ENCODE measurements around the gene TMTC2.
"Not testable (repeated sequence)": the region's sequence is repeated elsewhere in the genome, so short reads cannot be mapped to it uniquely, and the experiment has no call there.

The TMTC2 gene

DNA sequence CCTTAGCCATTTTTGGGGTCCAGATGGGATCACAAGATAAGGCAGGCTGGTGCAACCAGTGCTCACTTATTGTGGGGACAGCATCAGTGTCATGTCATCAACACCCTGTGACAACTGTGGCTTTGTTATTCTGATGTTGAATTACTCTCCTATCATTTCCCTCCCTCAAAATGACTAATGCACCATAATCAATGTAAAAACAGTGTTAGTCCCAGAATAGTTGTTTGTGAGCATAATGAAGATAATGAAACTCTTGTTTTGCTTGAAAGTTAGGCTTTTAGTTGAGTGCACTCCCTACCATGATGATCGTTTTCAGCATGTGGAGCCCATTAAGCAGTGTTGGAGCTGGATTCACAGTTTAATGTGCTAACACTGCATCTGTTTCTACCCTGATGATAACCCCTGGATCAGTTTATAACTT is 151.4 kb downstream of the TMTC2 start:
- in situ Hi-C loops (cut with MboI; ENCODE audit: low pct_unique_long_range_greater_than_20kb, low sequenced_read_pairs, unreplicated experiment), result no loop called here
- DNase-seq (ENCODE audit: low spot score), result no peak
- TF ChIP-seq, protein P1, sequence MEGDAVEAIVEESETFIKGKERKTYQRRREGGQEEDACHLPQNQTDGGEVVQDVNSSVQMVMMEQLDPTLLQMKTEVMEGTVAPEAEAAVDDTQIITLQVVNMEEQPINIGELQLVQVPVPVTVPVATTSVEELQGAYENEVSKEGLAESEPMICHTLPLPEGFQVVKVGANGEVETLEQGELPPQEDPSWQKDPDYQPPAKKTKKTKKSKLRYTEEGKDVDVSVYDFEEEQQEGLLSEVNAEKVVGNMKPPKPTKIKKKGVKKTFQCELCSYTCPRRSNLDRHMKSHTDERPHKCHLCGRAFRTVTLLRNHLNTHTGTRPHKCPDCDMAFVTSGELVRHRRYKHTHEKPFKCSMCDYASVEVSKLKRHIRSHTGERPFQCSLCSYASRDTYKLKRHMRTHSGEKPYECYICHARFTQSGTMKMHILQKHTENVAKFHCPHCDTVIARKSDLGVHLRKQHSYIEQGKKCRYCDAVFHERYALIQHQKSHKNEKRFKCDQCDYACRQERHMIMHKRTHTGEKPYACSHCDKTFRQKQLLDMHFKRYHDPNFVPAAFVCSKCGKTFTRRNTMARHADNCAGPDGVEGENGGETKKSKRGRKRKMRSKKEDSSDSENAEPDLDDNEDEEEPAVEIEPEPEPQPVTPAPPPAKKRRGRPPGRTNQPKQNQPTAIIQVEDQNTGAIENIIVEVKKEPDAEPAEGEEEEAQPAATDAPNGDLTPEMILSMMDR (IDR thresholded peaks at IDR 0.05; ENCODE audit: extremely low read depth, insufficient read depth, missing control alignments), result no peak

DNA sequence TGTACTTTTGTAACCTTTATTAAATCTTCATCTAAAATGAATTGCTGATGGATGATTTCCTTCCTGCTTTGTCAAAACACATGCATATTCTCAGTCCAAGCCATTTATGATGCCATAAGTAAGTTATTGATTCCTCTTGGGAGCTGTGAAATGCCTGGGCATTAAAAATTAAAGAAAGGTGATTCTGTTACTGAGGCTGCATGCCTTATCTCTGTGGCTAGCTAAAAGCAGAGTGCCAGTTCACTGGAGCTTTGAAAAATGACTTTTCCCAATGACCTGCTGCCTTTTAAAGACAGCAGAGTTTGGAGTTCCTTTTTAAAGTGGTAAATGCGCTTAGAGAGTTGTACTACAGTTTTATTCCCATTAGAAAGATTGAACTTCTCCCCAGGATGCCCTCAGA is 152.1 kb downstream of the TMTC2 start:
- TF ChIP-seq, protein P1 (IDR thresholded peaks at IDR 0.05; ENCODE audit: extremely low read depth, insufficient read depth, missing control alignments), result no peak
- in situ Hi-C loops (cut with MboI; ENCODE audit: low pct_unique_long_range_greater_than_20kb, low sequenced_read_pairs, unreplicated experiment), result no loop called here

DNA sequence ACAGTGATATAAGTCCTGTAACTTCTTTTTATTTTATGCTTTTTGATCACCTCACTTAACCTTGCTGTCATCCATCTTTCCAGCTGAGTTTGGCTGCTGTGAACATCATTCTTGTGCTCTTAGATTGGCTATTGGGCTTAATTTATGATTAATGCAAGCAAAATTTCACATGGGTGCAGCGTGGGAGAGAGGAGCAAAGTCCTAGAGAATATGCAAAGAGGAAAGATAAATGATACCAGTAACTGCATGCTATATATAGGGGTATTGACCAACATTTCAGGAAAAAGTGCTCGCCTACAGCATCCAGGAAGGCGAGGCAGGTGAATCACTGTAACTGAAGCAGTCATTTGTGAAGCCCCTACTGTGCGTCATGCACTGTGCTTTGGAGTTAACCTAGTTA is 153.1 kb downstream of the TMTC2 start:
- TF ChIP-seq, protein P1 (IDR thresholded peaks at IDR 0.05; ENCODE audit: extremely low read depth, insufficient read depth, missing control alignments), result no peak
- DNase-seq (ENCODE audit: low spot score), result no peak
- in situ Hi-C loops (cut with MboI; ENCODE audit: low pct_unique_long_range_greater_than_20kb, low sequenced_read_pairs, unreplicated experiment), result no loop called here

More for the DNA sequence above, 152.1 kb downstream of the TMTC2 start:
- no peak for DNase-seq (ENCODE audit: low spot score)

DNA sequence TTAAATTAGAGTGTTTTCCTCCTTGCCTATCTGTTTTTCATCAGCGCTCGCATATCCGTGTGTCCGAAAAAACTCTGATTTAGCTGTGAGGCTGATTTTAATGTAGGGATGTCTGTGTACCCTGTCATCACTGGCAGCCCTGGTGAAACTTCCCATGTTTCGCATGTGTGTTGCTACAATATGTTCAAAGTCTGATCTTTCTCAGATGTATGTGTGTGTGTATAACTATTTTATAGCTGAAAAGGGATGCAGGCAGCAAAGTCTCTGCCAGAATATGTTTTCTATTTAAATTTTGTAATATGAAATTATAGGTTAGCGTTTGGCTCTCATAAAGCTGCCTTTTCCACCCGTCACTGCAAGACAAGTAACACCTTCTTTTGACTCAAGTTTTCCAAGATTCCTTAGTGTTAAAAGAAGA is 154.8 kb downstream of the TMTC2 start:
- DNase-seq (ENCODE audit: low spot score), result no peak
- in situ Hi-C loops (cut with MboI; ENCODE audit: low pct_unique_long_range_greater_than_20kb, low sequenced_read_pairs, unreplicated experiment), result no loop called here
- TF ChIP-seq, protein P1 (IDR thresholded peaks at IDR 0.05; ENCODE audit: extremely low read depth, insufficient read depth, missing control alignments), result no peak

DNA sequence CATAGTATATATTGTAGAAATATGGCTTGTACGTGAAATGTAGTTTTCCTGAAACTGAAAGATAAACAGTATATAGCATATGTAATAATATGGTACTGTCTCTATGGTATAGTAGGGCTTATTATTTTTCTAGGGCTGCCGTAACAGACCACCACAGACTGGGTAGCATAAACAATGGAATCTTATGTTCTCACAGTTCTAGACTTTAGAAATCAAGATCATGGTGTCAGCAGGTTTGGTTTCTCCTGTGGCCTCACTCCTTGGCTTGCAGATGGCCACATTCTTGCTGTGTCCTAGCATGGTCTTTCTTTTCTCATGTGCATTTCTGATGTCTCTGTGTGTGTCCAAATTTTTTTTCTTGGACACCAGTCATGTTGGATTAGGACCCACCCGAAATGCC is 155.8 kb downstream of the TMTC2 start:
- TF ChIP-seq, protein P1 (IDR thresholded peaks at IDR 0.05; ENCODE audit: extremely low read depth, insufficient read depth, missing control alignments), result no peak
- no peak for DNase-seq (ENCODE audit: low spot score)
- in situ Hi-C loops (cut with MboI; ENCODE audit: low pct_unique_long_range_greater_than_20kb, low sequenced_read_pairs, unreplicated experiment), result no loop called here

DNA sequence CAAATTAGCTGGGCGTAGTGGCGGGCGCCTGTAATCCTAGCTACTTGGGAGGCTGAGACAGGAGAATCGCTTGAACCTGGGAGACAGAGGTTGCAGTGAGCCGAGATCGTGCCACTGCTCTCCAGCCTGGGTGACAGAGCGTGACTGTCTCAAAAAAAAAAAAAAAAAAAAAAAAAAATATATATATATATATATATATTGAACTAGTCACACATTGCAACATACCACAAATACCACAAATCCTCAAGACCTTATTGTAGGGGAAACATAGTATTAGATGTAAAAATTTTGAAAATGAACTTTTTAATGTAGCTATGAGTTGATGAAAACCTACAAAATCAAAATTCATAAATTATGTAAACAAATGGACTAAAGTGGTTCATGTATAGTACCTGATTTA is 158.4 kb downstream of the TMTC2 start:
- DNase-seq (ENCODE audit: low spot score); in situ Hi-C loops (cut with MboI; ENCODE audit: low pct_unique_long_range_greater_than_20kb, low sequenced_read_pairs, unreplicated experiment): not testable (repeated sequence)

DNA sequence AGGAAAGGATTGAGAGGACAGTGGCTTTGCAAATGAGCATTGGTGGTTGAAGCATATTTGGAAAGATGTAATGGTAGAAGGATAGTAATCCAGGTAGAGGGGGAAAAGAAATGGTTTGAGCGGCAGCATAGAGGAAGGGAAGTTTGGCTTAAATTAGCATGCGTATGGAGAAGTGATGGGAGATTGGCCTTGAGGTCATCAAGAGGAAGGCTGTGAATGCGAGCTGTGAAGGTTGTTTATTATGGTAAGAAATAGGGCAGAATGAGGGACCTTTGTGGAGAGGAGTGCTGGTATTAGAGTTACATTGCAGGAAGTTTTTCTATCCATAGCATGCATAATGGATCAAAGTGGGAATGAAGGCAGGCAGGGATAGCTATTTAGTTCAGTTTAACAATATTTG is 162.1 kb downstream of the TMTC2 start:
- TF ChIP-seq, protein P1 (IDR thresholded peaks at IDR 0.05; ENCODE audit: extremely low read depth, insufficient read depth, missing control alignments), result no peak
- no peak for DNase-seq (ENCODE audit: low spot score)
- in situ Hi-C loops (cut with MboI; ENCODE audit: low pct_unique_long_range_greater_than_20kb, low sequenced_read_pairs, unreplicated experiment), result no loop called here
